ENCODE data around the gene ZDHHC7. TPM values are rescaled to one million over a fixed set of nuclear protein-coding genes. Genes with fewer than 3 reads are reported as not detected.

ZDHHC7 gene
- total RNA-seq, 6 donors from 2014 or later = 77.4 to 112 (median 92.7) TPM

- Histone ChIP-seq H3K36me3 (peaks cover 0 to 4% (median 0%) of the 10 kb centered on the region in 4 donors), H3K27ac (peak overlapping the region in 1 of 4 donors; percentile 1), H3K4me1 (peaks cover 15 to 26% (median 16%) of the 10 kb centered on the region in 4 donors), H3K27me3 (no peaks in the 10 kb centered on the region), H3K9me3 (no peaks in the 10 kb centered on the region), H3K4me3 (no peak overlapping the region)
- ATAC-seq (ENCODE audit: low FRiP score in 2 of 2) (no peak), DNase-seq (no peak)
- no peak for TF ChIP-seq CTCF (IDR thresholded peaks at IDR 0.05)
- no peak for TF ChIP-seq POLR2AphosphoS5 (IDR thresholded peaks at IDR 0.05)
- TF ChIP-seq POLR2A (IDR thresholded peaks at IDR 0.05) = no peak
- TF ChIP-seq EP300 (IDR thresholded peaks at IDR 0.05) = no peak
- WGBS, 2 donors = 68 to 69% methylated on average over 6 of the region's 6 CpGs
Measured at GRCh38 chr16:85042606-85043005, 31.3 kb upstream of the ZDHHC7 start.

DNA sequence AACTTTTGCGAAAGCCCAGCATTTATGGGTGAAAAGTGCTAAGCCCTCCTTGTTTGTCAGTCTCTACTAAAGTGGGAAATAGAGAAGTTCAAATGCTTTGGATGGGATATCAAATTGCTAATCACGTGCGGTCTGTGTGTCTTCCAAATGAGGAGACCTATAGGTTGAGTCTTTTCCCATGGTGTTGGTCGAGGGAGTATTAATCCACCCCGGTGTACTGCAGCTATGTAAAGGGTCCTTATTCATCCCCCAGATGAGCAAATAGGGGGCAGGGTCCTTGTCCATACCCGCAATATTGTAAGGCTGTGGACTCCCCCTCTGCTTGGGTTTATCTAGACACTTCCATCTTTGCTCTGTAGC is 30.8 kb upstream of the ZDHHC7 start:
- peak overlapping the region in 1 of 4 donors; percentile 1 for H3K27ac ChIP-seq
- 87 to 89% methylated on average over 6 of the region's 6 CpGs for WGBS, 2 donors
- ATAC-seq (ENCODE audit: low FRiP score in 2 of 2) = no peak

DNA sequence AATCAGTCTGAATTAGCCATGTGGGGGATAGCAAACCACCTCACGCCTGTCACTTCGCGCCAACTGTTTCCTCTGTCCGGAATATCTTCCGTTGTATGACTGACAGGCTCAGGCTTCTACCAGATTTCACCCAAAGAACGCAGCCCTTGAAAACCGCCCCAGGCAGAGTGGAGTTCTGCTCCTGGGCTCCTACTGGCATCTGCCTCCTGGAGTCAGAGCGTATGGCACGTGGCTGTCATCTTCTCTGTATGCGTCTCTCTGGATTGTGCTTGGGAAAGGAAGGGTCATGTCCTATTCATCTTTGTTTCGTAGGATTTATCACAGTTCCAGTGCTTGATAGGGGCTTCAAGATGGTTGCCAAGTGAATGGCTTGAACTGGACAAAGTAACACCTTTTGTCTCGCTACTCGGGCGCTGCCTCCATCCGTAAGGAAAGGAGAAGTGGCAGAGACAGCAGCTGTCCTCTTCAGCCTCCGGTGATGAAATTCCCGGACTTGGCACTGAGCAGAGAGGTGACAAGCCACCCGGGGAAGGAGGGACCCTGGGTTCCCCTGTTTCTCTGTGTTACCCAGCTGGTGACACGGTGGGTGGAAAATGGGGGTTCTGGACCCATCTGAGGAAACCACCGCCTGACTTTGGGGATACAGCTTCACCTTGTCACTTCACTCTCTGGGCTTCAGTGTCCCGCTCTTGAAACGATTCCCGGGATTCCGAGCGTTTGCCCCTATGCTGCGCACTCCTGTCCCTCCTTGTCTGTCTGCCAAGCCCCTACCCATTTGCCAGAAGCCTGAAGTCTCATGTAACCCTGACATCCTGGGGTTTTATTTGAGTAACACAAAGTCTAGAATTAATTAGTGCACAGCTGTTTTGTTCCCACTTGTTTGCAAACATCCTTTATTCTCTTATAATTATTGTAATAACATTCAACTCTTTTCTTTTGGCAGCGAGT is 30.2 kb upstream of the ZDHHC7 start:
- WGBS, 2 donors = 78 to 82% methylated on average over 27 of the region's 27 CpGs
- no peak overlapping the region for H3K27ac ChIP-seq
- no peak overlapping the region for H3K4me3 ChIP-seq
- H3K27me3 ChIP-seq = no peaks in the 10 kb centered on the region
- TF ChIP-seq POLR2A (IDR thresholded peaks at IDR 0.05) (no peak), EP300 (IDR thresholded peaks at IDR 0.05) (no peak), CTCF (IDR thresholded peaks at IDR 0.05) (no peak), POLR2AphosphoS5 (IDR thresholded peaks at IDR 0.05) (no peak)
- ATAC-seq (ENCODE audit: low FRiP score in 2 of 2) (peak in 1 of 2 donors; percentile 12), DNase-seq (no peak)
- no peaks in the 10 kb centered on the region for H3K9me3 ChIP-seq
- H3K4me1 ChIP-seq = peaks cover 5 to 16% (median 6%) of the 10 kb centered on the region in 4 donors
- H3K36me3 ChIP-seq = peaks cover 0 to 6% (median 0%) of the 10 kb centered on the region in 4 donors

More for the DNA sequence above, 30.8 kb upstream of the ZDHHC7 start:
- Histone ChIP-seq H3K4me3 (no peak overlapping the region), H3K27me3 (no peaks in the 10 kb centered on the region), H3K4me1 (peaks cover 10 to 22% (median 11%) of the 10 kb centered on the region in 4 donors), H3K36me3 (peaks cover 0 to 6% (median 0%) of the 10 kb centered on the region in 4 donors), H3K9me3 (no peaks in the 10 kb centered on the region)
- TF ChIP-seq EP300 (IDR thresholded peaks at IDR 0.05) = no peak
- TF ChIP-seq POLR2AphosphoS5 (IDR thresholded peaks at IDR 0.05) = no peak
- no peak for DNase-seq

DNA sequence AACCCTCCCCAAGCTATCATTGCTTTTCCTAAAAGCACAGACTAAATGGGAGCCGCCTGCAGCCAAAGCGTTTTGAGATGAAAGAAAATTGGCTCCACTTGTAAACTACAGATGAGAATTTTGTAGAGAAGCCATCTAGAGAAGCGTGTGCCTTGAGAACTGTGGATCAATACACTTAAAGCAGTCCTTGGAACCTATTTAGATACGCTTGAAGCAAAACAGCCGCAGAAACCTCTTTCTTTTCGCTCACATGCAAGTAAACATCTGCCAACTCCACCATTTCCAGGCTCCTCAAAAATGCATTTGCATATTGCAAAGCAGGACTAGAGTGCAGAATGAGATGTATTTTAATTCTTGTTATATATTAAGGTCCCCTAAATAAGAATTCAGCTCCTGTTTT is 29.4 kb upstream of the ZDHHC7 start:
- 76 to 86% methylated on average over 6 of the region's 6 CpGs for WGBS, 2 donors
- Histone ChIP-seq H3K27me3 (no peaks in the 10 kb centered on the region), H3K4me3 (no peak overlapping the region), H3K4me1 (peaks cover 0 to 14% (median 5%) of the 10 kb centered on the region in 4 donors), H3K27ac (no peak overlapping the region), H3K36me3 (peaks cover 0 to 6% (median 0%) of the 10 kb centered on the region in 4 donors), H3K9me3 (no peaks in the 10 kb centered on the region)
- DNase-seq (no peak), ATAC-seq (ENCODE audit: low FRiP score in 2 of 2) (no peak)
- TF ChIP-seq POLR2AphosphoS5 (IDR thresholded peaks at IDR 0.05) (no peak), CTCF (IDR thresholded peaks at IDR 0.05) (no peak), EP300 (IDR thresholded peaks at IDR 0.05) (no peak), POLR2A (IDR thresholded peaks at IDR 0.05) (no peak)

DNA sequence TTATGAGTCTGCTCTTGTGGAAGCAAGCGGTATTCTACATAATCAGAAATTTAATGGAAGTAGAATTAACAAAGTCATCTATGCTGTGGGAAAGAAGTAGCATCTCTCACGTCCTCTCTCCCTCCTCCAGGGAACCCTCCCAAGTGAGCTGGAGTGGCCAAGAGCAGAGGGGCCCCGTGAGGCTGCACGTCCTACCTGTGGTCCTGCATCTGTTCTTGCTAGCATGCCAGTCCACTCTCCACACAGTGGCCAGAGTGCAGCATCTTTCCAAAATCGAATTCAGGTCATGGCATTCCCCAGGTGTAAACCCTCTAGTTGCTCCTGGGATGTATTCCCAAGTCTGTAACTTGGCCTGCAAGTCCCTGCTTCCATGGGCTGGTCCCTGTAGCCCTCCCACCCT is 26.4 kb upstream of the ZDHHC7 start:
- H3K27ac ChIP-seq = no peak overlapping the region

More for the DNA sequence above, 26.4 kb upstream of the ZDHHC7 start:
- Histone ChIP-seq H3K4me3 (no peak overlapping the region), H3K9me3 (no peaks in the 10 kb centered on the region), H3K27me3 (no peaks in the 10 kb centered on the region), H3K36me3 (peaks cover 0 to 11% (median 0%) of the 10 kb centered on the region in 4 donors), H3K4me1 (peaks cover 4 to 12% (median 8%) of the 10 kb centered on the region in 4 donors)
- DNase-seq = no peak
- 83 to 89% methylated on average over 4 to 5 of the region's 5 CpGs for WGBS, 2 donors
- ATAC-seq (ENCODE audit: low FRiP score in 2 of 2) = no peak
- TF ChIP-seq POLR2A (IDR thresholded peaks at IDR 0.05) (no peak), EP300 (IDR thresholded peaks at IDR 0.05) (no peak), POLR2AphosphoS5 (IDR thresholded peaks at IDR 0.05) (no peak), CTCF (IDR thresholded peaks at IDR 0.05) (no peak)

Data from upper lobe of left lung (tissue), 6 donors.